ENCODE data around the gene CHMP2B. TPM values are rescaled to one million over a fixed set of nuclear protein-coding genes. Genes with fewer than 3 reads are reported as not detected.

The CHMP2B gene
- 10 to 100 TPM; 22.0 to 34.2 (median 29.1) TPM for total RNA-seq
- total RNA-seq (2013), result 24.5 TPM

GRCh38 chr3:87227104-87227834 is at the start of gene CHMP2B:
Gene CHMP2B (plus strand): TSS chr3:87227309. CDS start chr3:87227523, 214 bp downstream.
- no peaks in the 10 kb centered on the region for H3K9me3 Mint-ChIP-seq
- H3K36me3 Mint-ChIP-seq, result no peaks in the 10 kb centered on the region
- peaks cover 7 to 14% of the 10 kb centered on the region in 2 donors for H3K27me3 Mint-ChIP-seq (ENCODE audit: low read depth in 2 of 2)
- no peaks in the 10 kb centered on the region for H3K36me3 ChIP-seq (ENCODE audit: control insufficient read depth, insufficient read depth, low read length)
- 0% methylated on average over 59 of the region's 59 CpGs for WGBS (ENCODE audit: insufficient coverage)
- peak within 1 kb of the TSS; percentile 99 for H3K4me3 Mint-ChIP-seq
- peak within 1 kb of the TSS; percentile 94 to 100 for H3K27ac Mint-ChIP-seq
- DNase-seq (peak; percentile 91 to 96), ATAC-seq (peak; percentile 88 to 93 (median 91))
- TF ChIP-seq, protein P1, sequence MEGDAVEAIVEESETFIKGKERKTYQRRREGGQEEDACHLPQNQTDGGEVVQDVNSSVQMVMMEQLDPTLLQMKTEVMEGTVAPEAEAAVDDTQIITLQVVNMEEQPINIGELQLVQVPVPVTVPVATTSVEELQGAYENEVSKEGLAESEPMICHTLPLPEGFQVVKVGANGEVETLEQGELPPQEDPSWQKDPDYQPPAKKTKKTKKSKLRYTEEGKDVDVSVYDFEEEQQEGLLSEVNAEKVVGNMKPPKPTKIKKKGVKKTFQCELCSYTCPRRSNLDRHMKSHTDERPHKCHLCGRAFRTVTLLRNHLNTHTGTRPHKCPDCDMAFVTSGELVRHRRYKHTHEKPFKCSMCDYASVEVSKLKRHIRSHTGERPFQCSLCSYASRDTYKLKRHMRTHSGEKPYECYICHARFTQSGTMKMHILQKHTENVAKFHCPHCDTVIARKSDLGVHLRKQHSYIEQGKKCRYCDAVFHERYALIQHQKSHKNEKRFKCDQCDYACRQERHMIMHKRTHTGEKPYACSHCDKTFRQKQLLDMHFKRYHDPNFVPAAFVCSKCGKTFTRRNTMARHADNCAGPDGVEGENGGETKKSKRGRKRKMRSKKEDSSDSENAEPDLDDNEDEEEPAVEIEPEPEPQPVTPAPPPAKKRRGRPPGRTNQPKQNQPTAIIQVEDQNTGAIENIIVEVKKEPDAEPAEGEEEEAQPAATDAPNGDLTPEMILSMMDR (IDR thresholded peaks at IDR 0.05), result no peak
- no peaks in the 10 kb centered on the region for H3K9me3 ChIP-seq (ENCODE audit: control insufficient read depth, insufficient read depth, low read length)
- H3K27ac ChIP-seq (ENCODE audit: low read length), result peak within 1 kb of the TSS; percentile 87
- H3K27me3 ChIP-seq (ENCODE audit: control insufficient read depth, insufficient read depth, low read length), result peaks cover 3% of the 10 kb centered on the region
- peak within 1 kb of the TSS; percentile 94 for H3K4me3 ChIP-seq (ENCODE audit: low read length)
- intact Hi-C loops (cut with micrococcal nuclease), result loop anchor here (2.0 kb wide), 2 partner anchors 832 to 924 kb away; partner anchors contain the start of genes CGGBP1 and ZNF654
- peaks cover 4% of the 10 kb centered on the region for H3K4me1 ChIP-seq (ENCODE audit: control insufficient read depth, insufficient read depth, low read length)
- H3K4me1 Mint-ChIP-seq, result peaks cover 33 to 43% of the 10 kb centered on the region in 2 donors

- intact Hi-C loops (cut with micrococcal nuclease), result no loop called here
- Histone ChIP-seq H3K4me1 (ENCODE audit: control insufficient read depth, insufficient read depth, low read length) (no peaks in the 10 kb centered on the region), H3K9me3 (ENCODE audit: control insufficient read depth, insufficient read depth, low read length) (no peaks in the 10 kb centered on the region), H3K4me3 (ENCODE audit: low read length) (no peak overlapping the region), H3K36me3 (ENCODE audit: control insufficient read depth, insufficient read depth, low read length) (no peaks in the 10 kb centered on the region), H3K27me3 (ENCODE audit: control insufficient read depth, insufficient read depth, low read length) (no peaks in the 10 kb centered on the region), H3K27ac (ENCODE audit: low read length) (no peak overlapping the region)
- ATAC-seq, result no peak
- H3K9me3 Mint-ChIP-seq, result peaks cover 0 to under 1% of the 10 kb centered on the region in 2 donors
- TF ChIP-seq, protein P1 (IDR thresholded peaks at IDR 0.05), result no peak
- no peaks in the 10 kb centered on the region for H3K4me1 Mint-ChIP-seq
- peaks cover 0 to 2% of the 10 kb centered on the region in 2 donors for H3K27me3 Mint-ChIP-seq (ENCODE audit: low read depth in 2 of 2)
- H3K27ac Mint-ChIP-seq, result no peak overlapping the region
- no peak overlapping the region for H3K4me3 Mint-ChIP-seq
- no peak for DNase-seq
- no peaks in the 10 kb centered on the region for H3K36me3 Mint-ChIP-seq
Observed at GRCh38 chr3:87179642-87180041, 47.5 kb upstream of the CHMP2B start.

DNA sequence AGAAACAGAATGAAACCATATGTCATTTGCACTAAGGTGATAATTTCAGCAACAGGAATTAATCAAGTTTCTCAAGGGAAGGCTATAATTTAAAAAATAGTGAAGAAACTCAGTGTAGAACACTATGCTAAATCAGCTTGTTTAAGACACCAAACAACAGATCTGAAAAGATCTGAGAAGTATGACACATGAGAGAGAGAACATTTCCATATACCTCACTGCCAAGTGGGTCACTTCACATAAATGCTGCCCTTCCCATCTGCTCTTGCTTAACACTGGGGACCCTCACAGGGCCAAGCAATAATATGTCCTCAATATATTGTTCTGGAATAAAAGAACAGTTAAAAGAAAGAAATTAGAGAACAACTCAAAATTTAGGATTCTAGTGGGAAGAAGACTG is 45.6 kb upstream of the CHMP2B start:
- Mint-ChIP-seq H3K27ac (no peak overlapping the region), H3K9me3 (peaks cover 0 to 2% of the 10 kb centered on the region in 2 donors), H3K27me3 (ENCODE audit: low read depth in 2 of 2) (peaks cover 0 to 2% of the 10 kb centered on the region in 2 donors), H3K36me3 (no peaks in the 10 kb centered on the region), H3K4me1 (no peaks in the 10 kb centered on the region), H3K4me3 (no peak overlapping the region)
- H3K36me3 ChIP-seq (ENCODE audit: control insufficient read depth, insufficient read depth, low read length), result no peaks in the 10 kb centered on the region
- no peaks in the 10 kb centered on the region for H3K4me1 ChIP-seq (ENCODE audit: control insufficient read depth, insufficient read depth, low read length)
- H3K9me3 ChIP-seq (ENCODE audit: control insufficient read depth, insufficient read depth, low read length), result no peaks in the 10 kb centered on the region
- DNase-seq (no peak), ATAC-seq (no peak)
- no peak overlapping the region for H3K27ac ChIP-seq (ENCODE audit: low read length)
- intact Hi-C loops (cut with micrococcal nuclease), result no loop called here
- H3K27me3 ChIP-seq (ENCODE audit: control insufficient read depth, insufficient read depth, low read length), result no peaks in the 10 kb centered on the region
- TF ChIP-seq, protein P1 (IDR thresholded peaks at IDR 0.05), result no peak
- H3K4me3 ChIP-seq (ENCODE audit: low read length), result no peak overlapping the region

- no peak overlapping the region for H3K27ac ChIP-seq (ENCODE audit: low read length)
- H3K36me3 ChIP-seq (ENCODE audit: control insufficient read depth, insufficient read depth, low read length), result no peaks in the 10 kb centered on the region
- no peaks in the 10 kb centered on the region for H3K27me3 ChIP-seq (ENCODE audit: control insufficient read depth, insufficient read depth, low read length)
- H3K27ac Mint-ChIP-seq, result no peak overlapping the region
- H3K4me3 ChIP-seq (ENCODE audit: low read length), result no peak overlapping the region
- peaks cover 0 to 2% of the 10 kb centered on the region in 2 donors for H3K27me3 Mint-ChIP-seq (ENCODE audit: low read depth in 2 of 2)
- no peak for DNase-seq
- TF ChIP-seq, protein P1 (IDR thresholded peaks at IDR 0.05), result no peak
- no peaks in the 10 kb centered on the region for H3K9me3 ChIP-seq (ENCODE audit: control insufficient read depth, insufficient read depth, low read length)
- H3K4me1 Mint-ChIP-seq, result no peaks in the 10 kb centered on the region
- no CpG with 5 or more reads among the region's 2 CpGs for WGBS (ENCODE audit: insufficient coverage)
- no peaks in the 10 kb centered on the region for H3K36me3 Mint-ChIP-seq
- peaks cover 0 to 2% of the 10 kb centered on the region in 2 donors for H3K9me3 Mint-ChIP-seq
- no peak for ATAC-seq
- no peak overlapping the region for H3K4me3 Mint-ChIP-seq
- no peaks in the 10 kb centered on the region for H3K4me1 ChIP-seq (ENCODE audit: control insufficient read depth, insufficient read depth, low read length)
- intact Hi-C loops (cut with micrococcal nuclease), result no loop called here
Observed at GRCh38 chr3:87182023-87182422, 45.1 kb upstream of the CHMP2B start.

Measured in natural killer cell (primary cell).